Parathyroid adenoma (tissue), 2 donors: ENCODE results near the gene CES2.

Source experiments
- H2AFZ ChIP-seq: fragments of 300-600 bp; sonication (generic); one replicate; pipeline ENCODE4 v1.7.0; 2017; ENCODE audit warnings: antibody characterized with exemption, mild to moderate bottlenecking
- H3K27ac ChIP-seq: fragments of 300-600 bp; sonication (generic); one replicate; pipeline ENCODE4 v1.7.0; 2017
- H3K27me3 ChIP-seq: fragments of 300-600 bp; sonication (generic); one replicate; pipeline ENCODE4 v1.7.0; 2017; ENCODE audit warnings: low read length; ENCODE audit not compliant: control insufficient read depth, insufficient read depth
- H3K36me3 ChIP-seq: fragments of 300-600 bp; sonication (generic); one replicate; pipeline ENCODE4 v1.7.0; 2017; ENCODE audit warnings: low read length; ENCODE audit not compliant: control insufficient read depth, insufficient read depth
- H3K4me1 ChIP-seq: fragments of 300-600 bp; sonication (generic); one replicate; pipeline ENCODE4 v1.7.0; 2017; ENCODE audit warnings: control low read depth
- H3K4me2 ChIP-seq: fragments of 300-600 bp; sonication (generic); one replicate; pipeline ENCODE4 v1.7.0; 2017; ENCODE audit warnings: low read length
- H3K4me3 ChIP-seq: fragments of 300-600 bp; sonication (generic); one replicate; pipeline ENCODE4 v1.7.0; 2017; ENCODE audit warnings: low read depth, low read length
- H3K79me2 ChIP-seq: fragments of 300-600 bp; sonication (generic); one replicate; pipeline ENCODE4 v1.7.0; 2017; ENCODE audit warnings: control low read depth
- H3K9ac ChIP-seq: fragments of 300-600 bp; sonication (generic); one replicate; pipeline ENCODE4 v1.7.0; 2017; ENCODE audit warnings: mild to moderate bottlenecking
- H3K9me3 ChIP-seq: fragments of 300-600 bp; sonication (generic); one replicate; pipeline ENCODE4 v1.7.0; 2017; ENCODE audit warnings: low read length; ENCODE audit not compliant: control insufficient read depth
- CTCF ChIP-seq: fragments of 300-600 bp; sonication (generic); IDR thresholded peaks from one replicate; pipeline ENCODE4 v1.7.0; 2017; ENCODE audit warnings: antibody characterized with exemption, mild to moderate bottlenecking
- donor health status: primary hyperparathyroidism.

The CES2 gene

GRCh38 chr16:66977341-66978113 lies 42.2 kb downstream of the CES2 start:
- H3K27ac ChIP-seq = no peak overlapping the region
- H3K9me3 ChIP-seq = no peaks in the 10 kb centered on the region
- no peak overlapping the region for H3K4me2 ChIP-seq
- H3K27me3 ChIP-seq = no peaks in the 10 kb centered on the region
- peak overlapping the region; percentile 38 for H2AFZ ChIP-seq
- H3K4me1 ChIP-seq = peaks cover 2% of the 10 kb centered on the region
- H3K9ac ChIP-seq = no peak overlapping the region
- peak; percentile 95 for TF ChIP-seq CTCF
- H3K4me3 ChIP-seq = no peak overlapping the region
- no peaks in the 10 kb centered on the region for H3K36me3 ChIP-seq
- H3K79me2 ChIP-seq = no peaks in the 10 kb centered on the region

GRCh38 chr16:66979011-66979717 lies 43.8 kb downstream of the CES2 start:
- no peak overlapping the region for H2AFZ ChIP-seq
- TF ChIP-seq CTCF = no peak
- no peaks in the 10 kb centered on the region for H3K9me3 ChIP-seq
- no peak overlapping the region for H3K4me3 ChIP-seq
- H3K9ac ChIP-seq = no peak overlapping the region
- H3K4me2 ChIP-seq = no peak overlapping the region
- no peaks in the 10 kb centered on the region for H3K27me3 ChIP-seq
- H3K36me3 ChIP-seq = no peaks in the 10 kb centered on the region
- H3K27ac ChIP-seq = no peak overlapping the region
- H3K79me2 ChIP-seq = no peaks in the 10 kb centered on the region
- peaks cover 2% of the 10 kb centered on the region for H3K4me1 ChIP-seq

- Histone ChIP-seq H3K4me1 (no peaks in the 10 kb centered on the region), H3K27me3 (no peaks in the 10 kb centered on the region), H3K4me3 (no peak overlapping the region), H3K36me3 (no peaks in the 10 kb centered on the region), H3K9me3 (no peaks in the 10 kb centered on the region), H3K9ac (no peak overlapping the region), H3K4me2 (no peak overlapping the region), H3K79me2 (no peaks in the 10 kb centered on the region), H3K27ac (no peak overlapping the region), H2AFZ (no peak overlapping the region)
- no peak for TF ChIP-seq CTCF
Observed at GRCh38 chr16:66983033-66983432, 47.7 kb downstream of the CES2 start.

- H3K27me3 ChIP-seq = no peaks in the 10 kb centered on the region
- no peak for TF ChIP-seq CTCF
- H3K36me3 ChIP-seq = no peaks in the 10 kb centered on the region
- H3K4me3 ChIP-seq = no peak overlapping the region
- no peaks in the 10 kb centered on the region for H3K4me1 ChIP-seq
- H2AFZ ChIP-seq = no peak overlapping the region
- H3K27ac ChIP-seq = no peak overlapping the region
- H3K9ac ChIP-seq = no peak overlapping the region
- no peaks in the 10 kb centered on the region for H3K9me3 ChIP-seq
- H3K79me2 ChIP-seq = no peaks in the 10 kb centered on the region
- H3K4me2 ChIP-seq = no peak overlapping the region
Observed at GRCh38 chr16:66984892-66985311, 49.6 kb downstream of the CES2 start.
